GM12864 (cell line): ENCODE measurements around the gene VEPH1.
"Not testable (repeated sequence)": the region's sequence is repeated elsewhere in the genome, so short reads cannot be mapped to it uniquely, and the experiment has no call there.

ENCODE experiments used
- DNase-seq: peaks from one replicate; pipeline ENCODE4 v3.0.0-alpha.2; 2011; ENCODE audit warnings: low read depth
- H3K4me3 ChIP-seq: 2 replicates; pipeline ENCODE4 v1.5.1; 2011; ENCODE audit warnings: mild to moderate bottlenecking, low read depth, low read length, control low read depth
- CTCF ChIP-seq: IDR thresholded peaks from 2 replicates; pipeline ENCODE4 v1.5.1; 2011; ENCODE audit warnings: low read depth, mild to moderate bottlenecking, moderate library complexity, low read length, control low read depth, inconsistent platforms; ENCODE audit errors: missing control alignments

The VEPH1 gene

GRCh38 chr3:157355276-157355675 lies 147.9 kb downstream of the VEPH1 start:
- no peak for TF ChIP-seq CTCF
- no peak for DNase-seq

GRCh38 chr3:157354722-157355121 lies 148.5 kb downstream of the VEPH1 start:
- no peak overlapping the region for H3K4me3 ChIP-seq
- peak; percentile 59 for TF ChIP-seq CTCF
- DNase-seq, result no peak

More at GRCh38 chr3:157355276-157355675, 147.9 kb downstream of the VEPH1 start:
- H3K4me3 ChIP-seq, result no peak overlapping the region

GRCh38 chr3:157354254-157354653 lies 149.0 kb downstream of the VEPH1 start:
- DNase-seq, result no peak
- no peak overlapping the region for H3K4me3 ChIP-seq
- TF ChIP-seq CTCF, result no peak

GRCh38 chr3:157353652-157354051 lies 149.6 kb downstream of the VEPH1 start:
- TF ChIP-seq CTCF, result no peak
- DNase-seq, result no peak
- H3K4me3 ChIP-seq, result no peak overlapping the region

- DNase-seq, result no peak
- TF ChIP-seq CTCF, result peak; percentile 14
Measured at GRCh38 chr3:157351981-157352380, 151.2 kb downstream of the VEPH1 start.

GRCh38 chr3:157350651-157351050 lies 152.6 kb downstream of the VEPH1 start:
- DNase-seq, H3K4me3 ChIP-seq: not testable (repeated sequence)

More at GRCh38 chr3:157351981-157352380, 151.2 kb downstream of the VEPH1 start:
- no peak overlapping the region for H3K4me3 ChIP-seq

- not testable (repeated sequence) for DNase-seq, H3K4me3 ChIP-seq
Measured at GRCh38 chr3:157348304-157349075, 154.7 kb downstream of the VEPH1 start.

GRCh38 chr3:157347577-157348303 lies 155.5 kb downstream of the VEPH1 start:
- peak; percentile 69 for TF ChIP-seq CTCF
- H3K4me3 ChIP-seq, result no peak overlapping the region
- no peak for DNase-seq
